ENCODE results near the gene PLB1.
A peak's percentile ranks its signal among the peaks of the same experiment; 100 is the strongest.

Gene PLB1

DNA sequence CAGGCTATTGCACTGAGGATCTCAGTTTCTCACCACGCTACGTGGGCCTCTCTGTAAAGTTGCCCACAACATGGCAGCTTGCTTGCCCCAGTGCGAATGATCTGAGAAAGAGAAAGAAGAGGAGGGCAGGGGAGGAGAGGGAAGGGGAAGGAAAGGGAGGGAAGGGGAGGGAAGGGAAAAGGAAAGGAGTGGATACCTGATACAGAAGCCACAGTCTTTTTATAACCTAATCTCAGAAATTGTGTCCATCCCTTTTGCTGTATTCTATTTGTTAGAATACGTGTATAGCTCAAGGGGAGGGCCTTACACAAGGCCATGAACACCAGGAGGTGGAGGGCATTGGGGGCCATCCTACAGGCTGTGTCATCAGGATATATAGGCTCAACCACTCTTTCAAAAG is 177.5 kb downstream of the PLB1 start:
- WGBS, 2 donors (ENCODE audit: extremely low coverage in 2 of 2, insufficient read length in 2 of 2, insufficient replicate concordance in 1 of 2): no CpG with 5 or more reads among the region's 4 CpGs
- Histone ChIP-seq H3K4ac (ENCODE audit: low read length) (no peak overlapping the region), H3K9ac (ENCODE audit: low read depth, low read length, poor library complexity) (no peak overlapping the region), H2BK12ac (ENCODE audit: low read length) (no peak overlapping the region), H4K91ac (ENCODE audit: low read depth, low read length, poor library complexity) (no peak overlapping the region), H3K27ac (replicated peaks; ENCODE audit: low read length) (no peak overlapping the region), H4K8ac (ENCODE audit: low read depth, low read length) (no peak overlapping the region), H3K9me3 (replicated peaks in 1 of 2; ENCODE audit: control insufficient read depth in 2 of 2, insufficient read depth in 1 of 2, low read depth in 1 of 2, low read length in 2 of 2) (peaks cover 0 to 22% of the 10 kb centered on the region in 2 donors), H3K4me3 (ENCODE audit: low read length in 2 of 2) (no peak overlapping the region), H3K27me3 (ENCODE audit: control insufficient read depth in 3 of 3, insufficient read depth in 3 of 3, low read depth in 1 of 3, low read length in 3 of 3) (no peaks in the 10 kb centered on the region), H2BK15ac (ENCODE audit: low read length) (no peak overlapping the region), H2AK5ac (ENCODE audit: low read depth, low read length) (no peak overlapping the region), H3K79me1 (ENCODE audit: low read depth, low read length) (no peaks in the 10 kb centered on the region), H2BK5ac (ENCODE audit: low read length) (no peak overlapping the region), H2BK120ac (ENCODE audit: low read depth, low read length) (no peak overlapping the region), H3K36me3 (replicated peaks in 1 of 2; ENCODE audit: control insufficient read depth in 2 of 2, insufficient read depth in 2 of 2, low read length in 2 of 2) (no peaks in the 10 kb centered on the region), H2AFZ (ENCODE audit: low read length) (no peak overlapping the region), H3K4me1 (ENCODE audit: control insufficient read depth in 2 of 2, insufficient read depth in 1 of 2, low read depth in 1 of 2, low read length in 2 of 2) (peaks cover 7 to 36% of the 10 kb centered on the region in 2 donors), H3K4me2 (ENCODE audit: insufficient read depth, low read length, poor library complexity, severe bottlenecking) (no peak overlapping the region), H3K14ac (ENCODE audit: low read length) (no peak overlapping the region), H3K23ac (ENCODE audit: low read depth, low read length, poor library complexity) (no peak overlapping the region), H3K18ac (ENCODE audit: low read length) (no peak overlapping the region)
- no peak for DNase-seq (ENCODE audit: low spot score)

DNA sequence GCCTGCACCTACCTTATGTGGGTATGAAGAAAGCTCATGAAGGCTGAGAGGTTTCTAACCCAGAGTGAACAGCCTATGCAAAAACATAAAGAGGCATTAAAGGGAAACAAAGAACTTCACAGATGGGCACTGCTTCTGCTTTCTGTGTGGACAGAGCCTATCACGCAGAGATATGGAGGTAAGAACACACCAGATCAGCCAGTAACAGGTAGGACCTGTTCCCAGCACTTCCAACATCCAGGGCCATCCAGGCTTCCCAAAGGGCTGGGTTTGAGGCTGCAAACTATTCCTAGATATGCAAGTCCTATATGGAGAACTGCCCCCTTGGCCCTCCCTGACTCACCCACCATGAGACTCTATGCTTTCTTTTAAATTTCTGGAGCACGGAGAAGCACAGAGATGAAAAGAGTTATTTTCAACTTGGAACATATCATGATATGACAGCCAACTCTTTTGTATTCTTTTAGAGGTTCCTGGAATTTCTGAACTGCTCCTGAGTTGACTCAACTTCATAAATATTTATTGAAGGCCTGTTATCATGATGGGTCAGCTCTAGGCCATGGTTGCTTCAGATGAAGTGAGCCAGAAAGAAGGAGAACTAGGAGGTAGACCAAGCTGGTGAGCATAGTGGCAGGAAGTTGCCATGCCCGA is 178.3 kb downstream of the PLB1 start:
- H2AFZ ChIP-seq (ENCODE audit: low read length): no peak overlapping the region
- no peak overlapping the region for H3K4me2 ChIP-seq (ENCODE audit: insufficient read depth, low read length, poor library complexity, severe bottlenecking)
- H4K8ac ChIP-seq (ENCODE audit: low read depth, low read length): no peak overlapping the region
- no peak overlapping the region for H2BK5ac ChIP-seq (ENCODE audit: low read length)
- H2BK120ac ChIP-seq (ENCODE audit: low read depth, low read length): no peak overlapping the region
- DNase-seq (ENCODE audit: low spot score): no peak
- H3K14ac ChIP-seq (ENCODE audit: low read length): no peak overlapping the region
- peaks cover 0 to 22% of the 10 kb centered on the region in 2 donors for H3K9me3 ChIP-seq (replicated peaks in 1 of 2; ENCODE audit: control insufficient read depth in 2 of 2, insufficient read depth in 1 of 2, low read depth in 1 of 2, low read length in 2 of 2)
- H3K27ac ChIP-seq (replicated peaks; ENCODE audit: low read length): no peak overlapping the region
- no peaks in the 10 kb centered on the region for H3K27me3 ChIP-seq (ENCODE audit: control insufficient read depth in 3 of 3, insufficient read depth in 3 of 3, low read depth in 1 of 3, low read length in 3 of 3)
- H3K9ac ChIP-seq (ENCODE audit: low read depth, low read length, poor library complexity): no peak overlapping the region
- no peaks in the 10 kb centered on the region for H3K36me3 ChIP-seq (replicated peaks in 1 of 2; ENCODE audit: control insufficient read depth in 2 of 2, insufficient read depth in 2 of 2, low read length in 2 of 2)
- H3K4me3 ChIP-seq (ENCODE audit: low read length in 2 of 2): no peak overlapping the region
- H3K18ac ChIP-seq (ENCODE audit: low read length): no peak overlapping the region
- peaks cover 7 to 36% of the 10 kb centered on the region in 2 donors for H3K4me1 ChIP-seq (ENCODE audit: control insufficient read depth in 2 of 2, insufficient read depth in 1 of 2, low read depth in 1 of 2, low read length in 2 of 2)
- no peaks in the 10 kb centered on the region for H3K79me1 ChIP-seq (ENCODE audit: low read depth, low read length)
- no peak overlapping the region for H2BK15ac ChIP-seq (ENCODE audit: low read length)
- no CpG with 5 or more reads among the region's 3 CpGs for WGBS, 2 donors (ENCODE audit: extremely low coverage in 2 of 2, insufficient read length in 2 of 2, insufficient replicate concordance in 1 of 2)
- no peak overlapping the region for H4K91ac ChIP-seq (ENCODE audit: low read depth, low read length, poor library complexity)
- no peak overlapping the region for H3K23ac ChIP-seq (ENCODE audit: low read depth, low read length, poor library complexity)
- no peak overlapping the region for H2BK12ac ChIP-seq (ENCODE audit: low read length)
- H3K4ac ChIP-seq (ENCODE audit: low read length): no peak overlapping the region
- H2AK5ac ChIP-seq (ENCODE audit: low read depth, low read length): no peak overlapping the region

DNA sequence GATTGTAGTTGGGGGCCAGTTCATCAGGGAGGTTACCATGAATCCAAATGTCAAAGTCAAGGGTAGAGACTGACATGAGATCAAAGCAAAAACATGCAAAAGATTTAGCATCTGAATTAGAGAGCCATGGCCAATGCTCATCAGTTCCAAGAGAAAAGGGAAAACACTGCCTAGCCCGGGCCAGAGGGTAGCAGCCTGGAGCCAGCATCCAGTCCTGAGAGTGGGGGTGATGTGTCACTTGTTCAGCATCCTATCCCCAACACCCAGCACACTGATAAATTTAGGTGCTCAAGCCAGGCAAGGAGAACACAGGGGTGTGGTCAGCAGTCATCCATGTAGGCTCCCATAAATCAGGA is 178.8 kb downstream of the PLB1 start:
- Histone ChIP-seq H3K4me2 (ENCODE audit: insufficient read depth, low read length, poor library complexity, severe bottlenecking) (no peak overlapping the region), H4K91ac (ENCODE audit: low read depth, low read length, poor library complexity) (no peak overlapping the region), H3K4me1 (ENCODE audit: control insufficient read depth in 2 of 2, insufficient read depth in 1 of 2, low read depth in 1 of 2, low read length in 2 of 2) (peaks cover 7 to 36% of the 10 kb centered on the region in 2 donors), H2AK5ac (ENCODE audit: low read depth, low read length) (no peak overlapping the region), H2BK12ac (ENCODE audit: low read length) (no peak overlapping the region), H3K9me3 (replicated peaks in 1 of 2; ENCODE audit: control insufficient read depth in 2 of 2, insufficient read depth in 1 of 2, low read depth in 1 of 2, low read length in 2 of 2) (peaks cover 0 to 22% of the 10 kb centered on the region in 2 donors), H2BK15ac (ENCODE audit: low read length) (no peak overlapping the region), H2BK120ac (ENCODE audit: low read depth, low read length) (no peak overlapping the region), H3K27me3 (ENCODE audit: control insufficient read depth in 3 of 3, insufficient read depth in 3 of 3, low read depth in 1 of 3, low read length in 3 of 3) (no peaks in the 10 kb centered on the region), H3K4ac (ENCODE audit: low read length) (no peak overlapping the region), H4K8ac (ENCODE audit: low read depth, low read length) (no peak overlapping the region), H3K9ac (ENCODE audit: low read depth, low read length, poor library complexity) (no peak overlapping the region), H3K23ac (ENCODE audit: low read depth, low read length, poor library complexity) (peak overlapping the region; percentile 37), H2AFZ (ENCODE audit: low read length) (no peak overlapping the region), H3K18ac (ENCODE audit: low read length) (no peak overlapping the region), H3K14ac (ENCODE audit: low read length) (no peak overlapping the region), H3K27ac (replicated peaks; ENCODE audit: low read length) (no peak overlapping the region), H2BK5ac (ENCODE audit: low read length) (no peak overlapping the region), H3K4me3 (ENCODE audit: low read length in 2 of 2) (no peak overlapping the region), H3K79me1 (ENCODE audit: low read depth, low read length) (no peaks in the 10 kb centered on the region), H3K36me3 (replicated peaks in 1 of 2; ENCODE audit: control insufficient read depth in 2 of 2, insufficient read depth in 2 of 2, low read length in 2 of 2) (no peaks in the 10 kb centered on the region)
- no CpG with 5 or more reads among the region's 1 CpG for WGBS, 2 donors (ENCODE audit: extremely low coverage in 2 of 2, insufficient read length in 2 of 2, insufficient replicate concordance in 1 of 2)
- no peak for DNase-seq (ENCODE audit: low spot score)

DNA sequence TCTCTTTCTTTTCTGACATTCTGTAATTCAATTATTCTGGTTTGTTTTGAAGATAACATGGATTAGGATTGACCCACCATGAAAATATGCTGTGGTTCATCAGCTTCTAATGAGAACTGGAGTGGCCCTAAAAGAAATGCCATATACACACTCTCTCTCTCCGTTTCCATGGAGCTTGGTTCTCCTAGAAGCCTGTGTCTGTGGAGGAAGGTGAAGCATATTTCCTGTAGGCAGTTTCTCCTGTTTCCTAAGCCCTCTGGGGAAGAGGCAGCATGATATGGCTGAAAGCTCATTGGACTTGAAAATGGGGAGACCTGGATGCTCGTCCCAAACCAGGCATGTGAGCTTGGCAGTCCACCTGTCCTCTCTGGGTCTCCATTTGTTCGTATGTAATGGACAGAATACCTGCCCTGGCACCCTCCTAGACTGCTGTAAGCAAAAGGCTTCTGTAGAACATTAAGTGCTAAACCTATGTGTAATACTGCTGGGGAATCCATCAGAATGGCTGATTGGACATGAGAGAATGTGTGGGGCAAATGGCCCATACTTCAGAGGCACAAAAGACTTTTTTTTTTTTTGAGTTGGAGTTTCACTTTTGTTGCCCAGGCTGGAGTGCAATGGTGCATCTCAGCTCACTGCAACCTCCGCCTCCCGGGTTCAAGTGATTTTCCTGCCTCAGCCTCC is 180.4 kb downstream of the PLB1 start:
- WGBS, 2 donors (ENCODE audit: extremely low coverage in 2 of 2, insufficient read length in 2 of 2, insufficient replicate concordance in 1 of 2): no CpG with 5 or more reads among the region's 5 CpGs

More for the DNA sequence above, 180.4 kb downstream of the PLB1 start:
- Histone ChIP-seq H3K4ac (ENCODE audit: low read length) (no peak overlapping the region), H2BK15ac (ENCODE audit: low read length) (no peak overlapping the region), H3K9ac (ENCODE audit: low read depth, low read length, poor library complexity) (no peak overlapping the region), H2AFZ (ENCODE audit: low read length) (peak overlapping the region; percentile 19), H4K91ac (ENCODE audit: low read depth, low read length, poor library complexity) (no peak overlapping the region), H2BK5ac (ENCODE audit: low read length) (no peak overlapping the region), H4K8ac (ENCODE audit: low read depth, low read length) (no peak overlapping the region), H3K27me3 (ENCODE audit: control insufficient read depth in 3 of 3, insufficient read depth in 3 of 3, low read depth in 1 of 3, low read length in 3 of 3) (no peaks in the 10 kb centered on the region), H3K27ac (replicated peaks; ENCODE audit: low read length) (no peak overlapping the region), H3K23ac (ENCODE audit: low read depth, low read length, poor library complexity) (no peak overlapping the region), H3K4me2 (ENCODE audit: insufficient read depth, low read length, poor library complexity, severe bottlenecking) (no peak overlapping the region), H3K36me3 (replicated peaks in 1 of 2; ENCODE audit: control insufficient read depth in 2 of 2, insufficient read depth in 2 of 2, low read length in 2 of 2) (no peaks in the 10 kb centered on the region), H2BK12ac (ENCODE audit: low read length) (no peak overlapping the region), H3K18ac (ENCODE audit: low read length) (no peak overlapping the region), H3K79me1 (ENCODE audit: low read depth, low read length) (no peaks in the 10 kb centered on the region), H2BK120ac (ENCODE audit: low read depth, low read length) (no peak overlapping the region), H3K4me3 (ENCODE audit: low read length in 2 of 2) (no peak overlapping the region), H3K14ac (ENCODE audit: low read length) (no peak overlapping the region), H3K4me1 (ENCODE audit: control insufficient read depth in 2 of 2, insufficient read depth in 1 of 2, low read depth in 1 of 2, low read length in 2 of 2) (peaks cover 5 to 36% of the 10 kb centered on the region in 2 donors), H3K9me3 (replicated peaks in 1 of 2; ENCODE audit: control insufficient read depth in 2 of 2, insufficient read depth in 1 of 2, low read depth in 1 of 2, low read length in 2 of 2) (peaks cover 0 to 22% of the 10 kb centered on the region in 2 donors), H2AK5ac (ENCODE audit: low read depth, low read length) (no peak overlapping the region)
- no peak for DNase-seq (ENCODE audit: low spot score)
